Activated naive CD4-positive, alpha-beta T cell treated with Interleukin-2 at 50 U/mL for 16 hours (primary cell): ENCODE measurements around the gene CALML5.

ENCODE experiments used
- DNase-seq: peaks from one replicate; pipeline ENCODE4 v3.0.0-alpha.2; 2020

Gene CALML5

GRCh38 chr10:5532618-5533097, 33.3 kb upstream of the CALML5 start:
- no peak for DNase-seq

- DNase-seq, result no peak
Measured at GRCh38 chr10:5532307-5532605, 32.9 kb upstream of the CALML5 start.

GRCh38 chr10:5531558-5532306, 32.4 kb upstream of the CALML5 start:
- no peak for DNase-seq

- DNase-seq, result no peak
Measured at GRCh38 chr10:5530846-5531557, 31.6 kb upstream of the CALML5 start.

DNA sequence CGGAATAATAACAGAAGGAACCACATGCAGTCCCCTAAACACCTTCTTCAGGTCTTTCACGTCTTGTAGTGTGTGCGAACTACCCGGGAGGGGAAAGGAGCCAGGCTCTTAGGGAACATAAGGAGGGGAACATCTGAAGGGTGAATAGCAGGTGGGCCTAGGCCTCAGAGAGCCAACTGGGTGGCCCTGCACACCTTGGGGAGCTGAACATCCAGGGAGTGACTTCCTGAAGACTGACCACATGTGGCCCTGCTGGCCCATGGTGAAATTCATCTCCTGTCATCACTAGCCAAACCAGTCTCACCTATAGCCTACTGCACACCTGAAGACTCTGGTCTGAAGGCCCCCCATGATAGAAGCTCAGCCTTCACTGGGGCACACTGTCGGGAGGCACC, 31.0 kb upstream of the CALML5 start:
- DNase-seq, result no peak

DNA sequence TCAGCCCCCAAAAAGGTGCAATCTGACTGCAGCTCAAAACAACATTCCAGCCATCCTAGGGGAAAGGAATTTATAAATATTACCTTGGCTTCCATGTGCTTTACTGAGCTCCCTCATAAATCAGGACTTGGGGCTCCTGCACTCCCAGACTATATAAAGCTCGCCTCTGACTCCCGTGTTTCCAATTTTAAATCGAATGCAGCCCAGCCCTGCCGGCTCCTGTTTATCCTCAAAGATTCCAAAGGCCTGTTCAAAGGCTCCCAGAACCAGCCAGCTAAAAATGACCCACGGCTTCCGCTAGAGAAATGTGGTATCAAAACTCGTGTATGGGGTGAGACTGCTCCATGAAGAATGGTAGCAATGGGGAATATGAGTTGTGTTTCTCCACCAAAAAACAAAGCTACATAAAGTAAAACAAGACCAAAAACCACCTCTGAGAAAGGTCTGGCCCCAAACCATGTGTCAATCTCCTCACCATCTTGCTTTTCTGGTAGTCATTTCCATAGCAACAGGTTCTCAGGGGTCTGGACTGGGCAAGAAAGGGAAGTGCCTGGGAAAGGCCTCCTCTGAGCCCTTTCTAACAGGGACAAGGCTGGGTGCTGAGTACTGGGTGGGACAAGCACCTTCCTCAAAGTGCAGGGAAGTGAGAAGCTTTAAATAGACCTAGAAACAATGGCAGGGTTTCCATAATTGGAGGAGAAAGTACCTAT, 30.5 kb upstream of the CALML5 start:
- DNase-seq, result no peak

DNA sequence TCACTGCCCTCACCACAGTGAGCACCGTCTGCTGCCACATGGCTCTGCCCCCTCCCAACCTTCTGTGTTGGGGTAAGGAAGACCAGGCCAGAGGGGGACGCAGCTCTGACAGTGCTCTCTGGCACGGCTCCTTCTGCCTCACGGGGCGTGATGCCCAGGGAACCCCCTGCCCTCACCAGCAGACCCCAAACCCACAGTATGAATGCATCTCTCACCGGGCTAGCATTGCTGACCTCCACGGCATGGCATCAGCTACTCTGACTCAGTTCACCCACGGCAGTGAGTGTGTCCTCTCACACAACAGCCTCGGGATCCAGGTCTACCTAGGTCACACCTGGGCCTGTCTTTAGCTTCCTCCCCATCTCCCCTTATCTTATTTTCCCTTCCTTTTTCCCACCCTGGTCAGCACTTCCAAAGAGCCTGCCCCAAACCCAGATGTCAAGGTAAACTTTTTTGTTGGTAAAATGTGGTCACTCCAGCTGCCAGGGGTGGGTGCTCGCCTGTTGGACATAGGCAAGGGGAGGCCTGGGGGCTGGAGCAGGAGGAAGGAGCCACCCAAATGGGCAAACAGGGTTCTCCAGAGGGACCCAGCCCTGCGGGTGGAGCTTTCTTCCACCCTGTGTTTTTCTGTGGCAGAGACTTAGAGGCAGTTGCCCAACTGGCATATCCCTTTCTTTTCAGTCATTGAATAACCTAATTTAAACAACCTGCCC, 29.8 kb upstream of the CALML5 start:
- DNase-seq, result no peak

DNA sequence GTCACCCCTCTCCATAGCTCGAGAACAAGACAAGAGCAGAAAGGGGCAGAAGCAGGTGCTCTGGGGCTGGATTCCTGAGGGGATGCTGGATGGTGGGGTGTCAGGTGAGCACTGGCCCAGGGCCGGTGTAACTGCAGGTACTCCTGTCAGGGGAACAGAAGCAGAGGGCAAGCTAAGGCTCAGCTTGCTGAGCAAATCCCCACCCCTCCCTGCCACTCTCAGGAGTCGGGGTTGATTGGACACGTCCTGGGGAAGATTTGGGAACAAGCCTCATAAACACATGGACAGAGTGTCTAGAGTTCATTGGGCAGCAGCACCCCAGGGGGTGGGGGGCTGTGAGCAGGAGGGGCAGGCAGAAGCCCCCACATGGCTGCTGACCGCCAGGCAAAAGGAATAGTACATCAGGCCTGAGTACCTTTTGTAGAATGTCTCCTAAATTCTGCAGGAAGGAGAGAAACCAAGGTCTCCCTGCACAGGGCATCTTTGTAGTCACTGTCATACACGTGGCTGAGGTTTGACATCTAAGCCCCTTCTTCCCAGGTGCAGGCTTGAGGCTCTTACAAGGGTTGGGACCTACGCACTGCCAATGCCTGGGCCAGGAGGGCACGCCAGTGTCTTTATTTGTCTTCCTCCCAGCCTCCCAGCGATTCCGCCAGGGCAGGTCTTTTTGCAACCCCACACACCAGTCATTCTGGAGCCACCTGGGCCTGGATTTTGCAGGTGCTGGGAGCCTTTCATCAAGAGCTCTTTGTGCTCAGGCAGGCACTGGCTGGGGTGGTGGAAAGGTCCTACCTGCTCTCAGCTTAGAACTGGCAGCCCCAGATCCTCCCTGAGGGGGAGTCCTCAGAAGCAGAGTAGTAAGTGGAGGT, 28.2 kb upstream of the CALML5 start:
- no peak for DNase-seq

GRCh38 chr10:5526691-5527331, 27.4 kb upstream of the CALML5 start:
- DNase-seq, result no peak

DNA sequence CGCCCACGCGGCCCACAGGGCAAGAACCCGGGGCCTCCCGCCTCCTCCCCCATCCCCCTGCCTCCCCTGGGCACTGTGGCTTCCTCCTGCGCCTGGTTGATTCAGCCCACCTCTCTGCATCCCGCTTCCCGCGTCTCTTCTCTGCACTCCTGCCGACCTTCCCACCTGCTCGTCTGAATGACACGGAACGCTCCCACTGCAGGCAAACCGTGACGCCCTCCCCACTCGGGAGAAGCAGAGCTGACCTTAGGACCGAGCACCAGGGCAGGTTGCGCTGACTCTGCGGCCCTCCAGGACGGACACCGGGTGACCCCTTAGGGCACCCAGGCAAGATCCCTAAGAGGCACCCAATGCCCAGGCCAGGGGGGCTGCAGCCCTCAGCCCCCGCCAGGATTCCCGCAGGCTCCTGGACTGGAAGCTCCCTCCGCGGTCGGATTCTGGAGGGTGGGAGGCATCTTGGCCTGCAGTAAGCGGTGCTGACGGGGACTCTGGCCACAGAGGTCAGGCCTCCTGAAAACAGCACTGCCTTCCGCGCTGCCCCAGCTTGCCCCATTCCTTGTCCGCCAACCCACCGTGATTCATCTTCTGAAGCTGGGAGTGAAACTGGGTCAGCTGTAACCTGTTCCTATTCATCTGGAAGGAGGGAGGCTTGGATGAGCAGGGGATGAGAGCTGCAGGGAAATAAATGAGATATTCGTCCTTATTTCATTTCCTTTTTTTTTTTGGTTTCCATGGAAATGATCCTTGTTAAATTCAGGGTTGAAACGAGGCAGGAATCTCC, 26.4 kb upstream of the CALML5 start:
- DNase-seq, result no peak

- DNase-seq, result no peak
Measured at GRCh38 chr10:5524641-5525560, 25.5 kb upstream of the CALML5 start, which contains the start of gene CALML3. Gene CALML3, plus strand, starts transcription at chr10:5524961. Its CDS starts 125 bp downstream, at chr10:5525086.

- no peak for DNase-seq
Measured at GRCh38 chr10:5523796-5524574, 24.6 kb upstream of the CALML5 start.

DNA sequence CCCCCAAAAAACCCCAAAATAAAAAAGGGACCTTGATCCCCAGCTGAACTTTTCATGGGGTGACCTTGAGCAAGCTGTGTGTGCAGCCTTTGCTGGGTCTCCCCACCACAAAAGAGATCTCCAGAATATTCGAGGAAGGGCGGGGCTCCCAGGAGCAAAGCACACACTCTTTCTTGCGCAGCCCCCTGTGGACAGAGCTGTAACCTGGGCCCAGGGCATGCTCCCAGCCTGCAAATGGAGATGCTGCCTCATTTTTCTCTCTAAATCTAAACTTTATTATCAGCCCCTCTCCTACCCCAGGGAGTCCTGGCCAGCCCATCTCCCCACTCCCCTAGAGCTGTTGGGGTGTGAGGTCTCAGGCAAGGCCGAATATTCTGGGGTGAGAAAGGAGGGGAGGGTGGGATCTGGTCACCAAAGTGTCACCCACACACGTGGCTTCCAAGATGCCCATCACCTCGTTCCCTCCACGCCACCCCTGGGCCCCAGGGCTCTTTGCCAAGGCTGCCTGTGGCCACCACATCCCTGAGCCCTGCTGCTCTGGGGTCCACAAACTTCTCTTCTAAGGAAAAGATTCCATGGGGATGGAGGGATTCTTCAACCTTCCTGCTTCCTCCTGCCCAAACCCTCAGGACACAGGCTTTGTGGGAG, 23.7 kb upstream of the CALML5 start:
- no peak for DNase-seq

- DNase-seq, result no peak
Measured at GRCh38 chr10:5519054-5519453, 19.7 kb upstream of the CALML5 start.

DNA sequence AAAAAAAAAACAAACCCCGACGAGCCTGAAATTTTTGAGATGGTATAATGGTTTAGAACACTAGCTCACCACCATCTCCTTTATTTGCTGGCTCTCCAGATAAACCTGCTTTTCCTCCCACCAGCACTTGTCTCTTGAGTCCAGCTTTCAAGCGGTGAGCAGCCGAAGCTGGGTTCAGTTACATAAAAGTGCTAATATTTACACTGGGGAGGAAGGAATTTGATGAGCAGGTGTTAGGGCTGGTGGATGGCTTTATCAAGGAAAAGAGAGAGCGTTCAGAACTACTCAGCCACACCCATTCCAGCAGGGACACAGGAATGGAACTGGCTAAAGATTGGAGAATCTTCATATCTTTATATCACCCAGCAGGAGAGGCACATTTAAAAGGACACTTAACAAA, 18.8 kb upstream of the CALML5 start:
- no peak for DNase-seq

- no peak for DNase-seq
Measured at GRCh38 chr10:5517546-5517945, 18.2 kb upstream of the CALML5 start.

GRCh38 chr10:5515948-5516761, 16.8 kb upstream of the CALML5 start:
- no peak for DNase-seq
